Duodenal mucosa (tissue), 2 donors: Measurements from ENCODE around the gene AZIN2.
"Not testable (repeated sequence)": the region's sequence is repeated elsewhere in the genome, so short reads cannot be mapped to it uniquely, and the experiment has no call there.

ENCODE experiments used
- H3K27ac ChIP-seq: one replicate; pipeline ENCODE4 v1.7.0; 2013; ENCODE audit warnings: low read depth, low read length
- H3K27me3 ChIP-seq, 2 donors: one replicate each; pipeline ENCODE4 v1.7.0; 2013; ENCODE audit warnings: low read length in 2 of 2, control low read depth in 1 of 2; ENCODE audit not compliant: insufficient read depth in 2 of 2, control insufficient read depth in 1 of 2
- H3K36me3 ChIP-seq, 2 donors: one replicate each; pipeline ENCODE4 v1.7.0; 2013; ENCODE audit warnings: low read length in 2 of 2, control low read depth in 1 of 2; ENCODE audit not compliant: insufficient read depth in 2 of 2, control insufficient read depth in 1 of 2
- H3K4me1 ChIP-seq, 2 donors: one replicate each; pipeline ENCODE4 v1.7.0; 2013; ENCODE audit warnings: low read length in 2 of 2, control low read depth in 1 of 2; ENCODE audit not compliant: insufficient read depth in 2 of 2, control insufficient read depth in 1 of 2
- H3K4me3 ChIP-seq, 2 donors: one replicate each; pipeline ENCODE4 v1.7.0; 2013; ENCODE audit warnings: low read length in 2 of 2, low read depth in 1 of 2
- H3K9ac ChIP-seq, 2 donors: one replicate each; pipeline ENCODE4 v1.7.0; 2013; ENCODE audit warnings: low read length in 2 of 2, low read depth in 1 of 2
- H3K9me3 ChIP-seq, 2 donors: one replicate each; pipeline ENCODE4 v1.7.0; 2013; ENCODE audit warnings: low read length in 2 of 2, control low read depth in 1 of 2; ENCODE audit not compliant: control insufficient read depth in 1 of 2

AZIN2 gene

DNA sequence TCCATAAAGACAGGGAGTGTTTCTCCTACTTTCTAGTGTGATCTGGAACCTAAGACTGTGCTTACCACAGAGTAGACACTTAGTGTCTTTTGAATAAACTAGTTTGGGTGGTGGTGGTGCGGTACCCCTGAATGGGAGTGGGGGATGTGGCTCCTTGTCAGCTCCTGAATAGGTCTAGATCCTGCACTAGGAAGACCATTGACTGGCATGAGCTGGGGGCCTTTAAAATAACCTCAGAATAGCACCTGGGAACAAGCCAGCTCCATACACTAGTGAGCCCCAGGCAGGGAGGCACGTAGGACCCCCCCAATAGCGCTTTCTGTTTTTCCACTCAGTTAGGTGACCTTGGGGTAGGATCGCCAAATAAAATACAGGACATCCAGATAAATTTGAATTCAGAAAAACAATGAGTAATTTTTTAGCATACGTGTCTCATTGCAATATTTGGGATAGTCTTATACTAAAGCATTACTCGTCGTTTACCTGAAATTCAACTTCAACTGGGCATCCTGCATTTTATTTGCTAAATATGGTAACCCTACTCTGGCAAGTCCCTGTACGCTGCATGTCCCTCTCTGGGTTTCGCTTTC, 45.6 kb downstream of the AZIN2 start:
- H3K9ac ChIP-seq: peak overlapping the region; percentile 81 to 88
- H3K9me3 ChIP-seq: no peaks in the 10 kb centered on the region
- H3K36me3 ChIP-seq: no peaks in the 10 kb centered on the region
- peak overlapping the region; percentile 73 for H3K27ac ChIP-seq
- peaks cover 7 to 28% of the 10 kb centered on the region in 2 donors for H3K4me1 ChIP-seq
- peak overlapping the region; percentile 96 for H3K4me3 ChIP-seq
- no peaks in the 10 kb centered on the region for H3K27me3 ChIP-seq

DNA sequence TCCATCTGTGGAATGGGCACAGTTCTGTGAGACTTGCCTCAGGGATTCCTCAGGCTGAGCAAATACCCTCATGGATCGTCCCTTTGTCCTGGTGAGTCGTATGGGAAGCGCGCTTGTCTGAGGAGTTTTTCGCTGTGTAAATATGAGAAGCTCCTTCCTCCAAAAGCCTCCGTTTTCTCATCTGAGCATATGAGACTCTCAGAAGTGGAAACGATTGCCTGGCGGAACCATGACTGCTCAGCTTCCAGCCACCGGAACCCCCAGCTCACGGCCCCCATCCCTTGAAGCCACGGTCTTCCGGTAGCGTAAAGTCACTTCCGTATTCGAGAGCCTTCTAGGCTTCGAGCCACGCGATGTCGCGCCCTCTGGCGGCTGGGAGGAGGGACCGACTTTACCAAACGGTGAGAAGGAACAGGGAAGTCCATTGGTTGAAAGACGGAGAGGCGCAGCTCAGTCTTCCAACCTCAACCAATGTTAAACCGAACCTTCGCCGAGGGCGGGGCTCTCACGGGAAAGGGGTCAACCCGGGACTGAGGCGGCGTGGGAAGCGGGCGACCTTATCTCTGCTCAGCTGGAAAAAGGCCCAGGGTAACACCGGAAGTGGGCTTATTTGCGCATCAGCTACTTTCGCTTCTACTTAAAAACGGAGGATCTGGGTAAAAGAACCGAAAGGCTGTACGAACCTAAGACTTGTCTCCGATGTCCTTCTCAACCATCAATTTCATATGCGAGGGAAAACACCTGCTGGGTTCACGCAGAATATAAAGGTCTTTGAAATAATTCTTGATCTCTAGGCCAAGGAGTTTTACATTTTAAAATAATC, 46.3 kb downstream of the AZIN2 start:
- Histone ChIP-seq H3K27ac (peak overlapping the region; percentile 73), H3K36me3 (no peaks in the 10 kb centered on the region), H3K9ac (peak overlapping the region; percentile 81 to 88), H3K9me3 (no peaks in the 10 kb centered on the region), H3K4me1 (peaks cover 7 to 28% of the 10 kb centered on the region in 2 donors), H3K27me3 (no peaks in the 10 kb centered on the region), H3K4me3 (peak overlapping the region; percentile 96)

DNA sequence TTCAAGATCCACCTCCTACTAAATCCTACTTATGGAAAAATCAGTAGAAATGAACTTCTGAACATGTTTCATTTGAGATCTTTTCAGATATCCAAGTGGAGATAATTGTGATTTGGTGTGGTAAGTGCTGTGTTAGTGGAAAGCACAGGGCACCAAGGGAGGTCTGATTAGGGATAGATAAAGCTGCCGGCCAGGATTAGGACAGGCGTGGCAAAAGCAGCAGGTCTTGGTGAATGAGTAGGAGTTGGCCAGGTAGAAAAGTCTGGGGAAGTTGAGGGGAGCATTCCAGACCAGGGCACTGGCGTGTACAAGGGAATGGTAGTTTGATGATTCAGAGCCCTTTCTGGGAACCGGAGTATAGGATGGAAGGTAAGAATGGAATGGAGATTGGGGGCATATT, 47.8 kb downstream of the AZIN2 start:
- Histone ChIP-seq H3K4me3 (no peak overlapping the region), H3K27me3 (no peaks in the 10 kb centered on the region), H3K9me3 (no peaks in the 10 kb centered on the region), H3K4me1 (peaks cover 7 to 28% of the 10 kb centered on the region in 2 donors), H3K27ac (no peak overlapping the region), H3K36me3 (no peaks in the 10 kb centered on the region), H3K9ac (no peak overlapping the region)

DNA sequence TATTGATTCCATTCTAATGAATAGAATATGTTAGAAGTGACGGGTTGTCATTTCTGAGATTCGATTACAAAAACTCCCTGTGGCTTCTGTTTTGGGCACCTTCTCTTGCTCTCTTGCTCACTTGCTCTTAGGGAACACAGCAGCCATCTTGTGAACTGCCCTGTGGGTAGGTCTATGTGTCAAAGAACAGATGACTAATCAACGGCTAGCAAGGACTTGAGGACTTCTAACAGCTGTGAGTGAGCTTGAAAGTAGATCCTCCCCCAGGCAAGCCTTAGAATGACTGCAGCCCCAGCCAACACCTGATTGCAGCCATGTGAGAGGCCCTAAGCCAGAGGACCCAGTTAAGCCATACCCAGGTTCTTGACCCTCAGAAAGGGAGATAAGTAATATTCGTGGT, 49.3 kb downstream of the AZIN2 start:
- Histone ChIP-seq H3K9ac (no peak overlapping the region), H3K4me3 (no peak overlapping the region), H3K36me3 (no peaks in the 10 kb centered on the region), H3K4me1 (peaks cover 7 to 28% of the 10 kb centered on the region in 2 donors), H3K27ac (no peak overlapping the region), H3K27me3 (no peaks in the 10 kb centered on the region), H3K9me3 (no peaks in the 10 kb centered on the region)

DNA sequence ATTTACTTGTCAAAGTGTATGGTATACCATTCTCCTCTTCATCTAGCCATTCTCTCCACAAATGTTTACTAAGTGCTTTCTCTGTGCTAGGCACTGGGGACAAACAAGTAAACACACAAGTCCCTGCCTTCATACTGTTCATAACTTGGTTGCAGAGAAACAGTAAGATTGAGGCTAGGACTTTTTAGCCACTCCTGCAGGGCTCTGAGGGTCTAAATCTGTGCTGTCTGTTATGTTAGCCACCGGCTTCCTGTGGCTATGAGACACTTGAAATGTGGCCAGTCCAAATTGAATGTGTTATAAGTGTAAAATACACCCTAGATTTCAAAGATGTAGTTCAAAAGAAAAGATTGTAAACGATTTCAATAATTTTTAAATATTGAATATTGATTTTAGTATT, 50.2 kb downstream of the AZIN2 start:
- Histone ChIP-seq H3K27ac (no peak overlapping the region), H3K9me3 (no peaks in the 10 kb centered on the region), H3K4me3 (no peak overlapping the region), H3K27me3 (no peaks in the 10 kb centered on the region), H3K36me3 (no peaks in the 10 kb centered on the region), H3K9ac (no peak overlapping the region), H3K4me1 (peaks cover 5 to 22% of the 10 kb centered on the region in 2 donors)

DNA sequence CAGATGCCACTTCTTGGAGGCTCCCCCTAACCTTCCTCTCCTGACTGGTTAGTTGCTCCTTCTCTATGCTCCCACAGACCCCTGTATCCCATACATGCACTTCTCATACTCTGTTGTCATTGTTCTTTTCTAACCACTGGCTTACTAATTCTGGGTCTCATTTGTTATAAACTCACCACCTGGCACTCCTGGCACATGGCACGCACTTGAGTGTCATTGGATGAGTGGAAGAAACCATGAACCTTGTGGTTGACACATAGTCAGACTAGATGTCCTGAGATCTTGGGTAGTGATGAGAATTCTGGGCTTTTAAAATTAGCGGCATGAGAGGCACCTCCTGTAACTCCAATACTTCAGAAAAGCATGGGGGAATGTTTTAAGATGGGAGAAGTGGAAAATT, 51.6 kb downstream of the AZIN2 start:
- no peak overlapping the region for H3K9ac ChIP-seq
- H3K4me1 ChIP-seq: peaks cover 0 to 13% of the 10 kb centered on the region in 2 donors
- no peak overlapping the region for H3K4me3 ChIP-seq
- H3K36me3 ChIP-seq: no peaks in the 10 kb centered on the region
- no peak overlapping the region for H3K27ac ChIP-seq
- no peaks in the 10 kb centered on the region for H3K27me3 ChIP-seq
- H3K9me3 ChIP-seq: no peaks in the 10 kb centered on the region

DNA sequence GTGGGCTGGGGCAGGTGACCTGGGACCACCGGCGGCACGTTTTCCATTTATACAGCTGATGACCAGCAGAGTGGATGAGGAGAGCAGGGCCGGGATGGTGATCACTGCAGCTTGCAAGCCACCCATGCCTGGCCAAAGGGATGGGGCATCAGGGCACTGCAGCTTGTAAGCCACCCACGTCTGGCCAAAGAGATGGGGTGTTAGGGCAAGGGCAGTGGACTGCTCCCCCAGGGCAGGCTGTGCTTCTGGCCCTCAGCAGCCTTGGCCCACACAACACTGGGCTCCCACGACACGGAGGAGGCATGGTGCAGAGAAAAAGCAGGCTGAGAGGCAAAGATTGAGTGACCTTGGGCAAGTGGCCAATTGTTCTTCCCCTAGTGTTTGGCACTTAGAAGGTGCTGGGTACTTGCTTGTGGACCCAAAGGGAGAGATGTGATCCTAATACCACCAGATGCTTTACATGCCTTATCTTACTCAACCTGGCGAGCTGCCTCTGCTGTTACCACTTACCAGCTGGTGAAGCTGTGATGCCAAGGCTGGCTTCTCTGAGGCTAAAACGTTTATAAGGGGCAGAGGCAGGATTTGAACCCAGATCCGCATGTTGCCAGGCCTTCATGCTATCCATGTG, 52.6 kb downstream of the AZIN2 start:
- no peaks in the 10 kb centered on the region for H3K27me3 ChIP-seq
- H3K4me1 ChIP-seq: peaks cover 0 to 3% of the 10 kb centered on the region in 2 donors
- no peak overlapping the region for H3K27ac ChIP-seq
- no peaks in the 10 kb centered on the region for H3K36me3 ChIP-seq
- H3K9ac ChIP-seq: no peak overlapping the region
- no peak overlapping the region for H3K4me3 ChIP-seq
- no peaks in the 10 kb centered on the region for H3K9me3 ChIP-seq

DNA sequence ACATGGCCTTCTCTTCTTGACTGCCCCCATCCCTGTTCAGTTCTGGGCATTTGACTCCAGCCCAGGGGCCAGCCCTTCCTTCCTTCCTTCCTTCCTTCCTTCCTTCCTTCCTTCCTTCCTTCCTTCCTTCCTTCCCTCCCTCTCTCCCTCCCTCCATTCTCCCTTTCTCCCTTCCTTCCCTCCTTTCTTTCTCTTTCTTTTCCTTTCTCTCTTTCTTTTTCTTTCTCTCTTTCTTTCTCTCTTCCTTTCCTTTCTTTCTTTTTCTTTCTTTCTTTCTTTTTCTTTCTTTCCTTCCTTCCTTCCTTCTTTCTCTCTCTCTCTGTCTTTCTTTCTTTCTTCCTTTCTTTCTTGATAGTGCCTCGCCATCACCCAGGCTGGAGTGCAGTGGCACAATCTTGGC, 55.1 kb downstream of the AZIN2 start:
- not testable (repeated sequence) for H3K27ac ChIP-seq, H3K4me3 ChIP-seq, H3K9me3 ChIP-seq, H3K4me1 ChIP-seq, H3K9ac ChIP-seq, H3K27me3 ChIP-seq, H3K36me3 ChIP-seq

DNA sequence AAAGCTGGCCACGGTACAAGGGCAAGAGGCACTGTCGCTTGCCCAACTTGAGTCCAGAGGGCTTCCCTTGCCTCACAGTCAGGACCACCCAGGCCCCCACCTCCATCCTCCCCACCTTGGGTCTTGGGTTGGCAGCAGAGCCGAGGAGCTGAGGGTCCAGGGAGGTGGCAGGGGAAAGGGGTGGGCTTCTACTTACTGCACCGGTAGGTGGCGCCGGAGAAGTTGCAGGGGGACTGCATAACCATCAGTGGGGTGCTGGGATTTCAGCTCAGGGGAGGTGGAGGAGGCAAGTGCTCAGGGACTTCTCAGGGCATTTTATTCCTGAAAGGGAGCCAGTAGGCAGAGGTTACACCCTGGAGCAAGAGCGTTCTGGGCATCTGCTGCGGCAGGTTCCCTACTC, 56.8 kb downstream of the AZIN2 start:
- Histone ChIP-seq H3K9me3 (no peaks in the 10 kb centered on the region), H3K4me3 (no peak overlapping the region), H3K9ac (no peak overlapping the region), H3K36me3 (no peaks in the 10 kb centered on the region), H3K27ac (no peak overlapping the region), H3K4me1 (no peaks in the 10 kb centered on the region), H3K27me3 (no peaks in the 10 kb centered on the region)
